Stimulated activated CD8-positive, alpha-beta memory T cell treated with anti-CD3 and anti-CD28 coated beads, Interleukin-7, amount 100 ng/mL, for 1 hour (primary cell): ENCODE data around the gene PPM1N.
"Not testable (repeated sequence)": the region's sequence is repeated elsewhere in the genome, so short reads cannot be mapped to it uniquely, and the experiment has no call there.

ENCODE experiments used
- DNase-seq, 2 donors: peaks; one replicate each; pipeline ENCODE4 v3.0.0-alpha.2; 2020; ENCODE audit warnings: low read depth in 2 of 2

Gene PPM1N

GRCh38 chr19:45508417-45508860 lies 10.2 kb downstream of the PPM1N start:
- DNase-seq: no peak

GRCh38 chr19:45508861-45509691 lies 10.8 kb downstream of the PPM1N start:
- no peak for DNase-seq

- DNase-seq: no peak
These were observed 11.4 kb downstream of the PPM1N start for GRCh38 chr19:45509692-45510015.

GRCh38 chr19:45510352-45510751 lies 12.1 kb downstream of the PPM1N start:
- DNase-seq: not testable (repeated sequence)

- no peak for DNase-seq
These were observed 12.8 kb downstream of the PPM1N start for GRCh38 chr19:45511074-45511473.

- DNase-seq: no peak
These were observed 14.7 kb downstream of the PPM1N start for GRCh38 chr19:45512881-45513483.

- DNase-seq: no peak
These were observed 16.3 kb downstream of the PPM1N start for GRCh38 chr19:45514376-45515051.

- peak in 1 of 2 donors; percentile 21 for DNase-seq
These were observed 16.9 kb downstream of the PPM1N start for GRCh38 chr19:45515081-45515624.

- DNase-seq: no peak
These were observed 17.7 kb downstream of the PPM1N start for GRCh38 chr19:45515807-45516401.

- DNase-seq: no peak
These were observed 19.0 kb downstream of the PPM1N start for GRCh38 chr19:45517238-45517637.

GRCh38 chr19:45517641-45518468 lies 19.6 kb downstream of the PPM1N start:
- no peak for DNase-seq

- no peak for DNase-seq
These were observed 20.2 kb downstream of the PPM1N start for GRCh38 chr19:45518469-45518826.

- DNase-seq: no peak
These were observed 24.0 kb downstream of the PPM1N start for GRCh38 chr19:45522010-45522941.

- DNase-seq: peak; percentile 20 to 38
These were observed 25.5 kb downstream of the PPM1N start for GRCh38 chr19:45523642-45524256.

- no peak for DNase-seq
These were observed 26.4 kb downstream of the PPM1N start for GRCh38 chr19:45524575-45525129.

- no peak for DNase-seq
These were observed 27.9 kb downstream of the PPM1N start for GRCh38 chr19:45526143-45526542.

GRCh38 chr19:45526971-45527370 lies 28.7 kb downstream of the PPM1N start:
- DNase-seq: no peak

GRCh38 chr19:45527731-45528130 lies 29.5 kb downstream of the PPM1N start:
- no peak for DNase-seq

- DNase-seq: no peak
These were observed 30.0 kb downstream of the PPM1N start for GRCh38 chr19:45528149-45528743.
